ENCODE data around the gene KBTBD8. TPM values are rescaled to one million over a fixed set of nuclear protein-coding genes. Genes with fewer than 3 reads are reported as not detected.

The KBTBD8 gene
- total RNA-seq, 3 donors from 2014 or later = 0.96 to 1.6 (median 1.6) TPM

GRCh38 chr3:67031986-67032385 is 33.9 kb downstream of the KBTBD8 start:
- no peak overlapping the region for H3K4me3 ChIP-seq
- no peak for DNase-seq (ENCODE audit: low spot score in 2 of 2)
- no peaks in the 10 kb centered on the region for H3K4me1 ChIP-seq
- H3K36me3 ChIP-seq = no peaks in the 10 kb centered on the region
- H3K27me3 ChIP-seq = no peaks in the 10 kb centered on the region
- intact Hi-C loops (cut with DNase I; ENCODE audit: low total_unique reads) = no loop called here
- no peak for TF ChIP-seq POLR2AphosphoS5 (IDR thresholded peaks at IDR 0.05)
- TF ChIP-seq, protein P1, sequence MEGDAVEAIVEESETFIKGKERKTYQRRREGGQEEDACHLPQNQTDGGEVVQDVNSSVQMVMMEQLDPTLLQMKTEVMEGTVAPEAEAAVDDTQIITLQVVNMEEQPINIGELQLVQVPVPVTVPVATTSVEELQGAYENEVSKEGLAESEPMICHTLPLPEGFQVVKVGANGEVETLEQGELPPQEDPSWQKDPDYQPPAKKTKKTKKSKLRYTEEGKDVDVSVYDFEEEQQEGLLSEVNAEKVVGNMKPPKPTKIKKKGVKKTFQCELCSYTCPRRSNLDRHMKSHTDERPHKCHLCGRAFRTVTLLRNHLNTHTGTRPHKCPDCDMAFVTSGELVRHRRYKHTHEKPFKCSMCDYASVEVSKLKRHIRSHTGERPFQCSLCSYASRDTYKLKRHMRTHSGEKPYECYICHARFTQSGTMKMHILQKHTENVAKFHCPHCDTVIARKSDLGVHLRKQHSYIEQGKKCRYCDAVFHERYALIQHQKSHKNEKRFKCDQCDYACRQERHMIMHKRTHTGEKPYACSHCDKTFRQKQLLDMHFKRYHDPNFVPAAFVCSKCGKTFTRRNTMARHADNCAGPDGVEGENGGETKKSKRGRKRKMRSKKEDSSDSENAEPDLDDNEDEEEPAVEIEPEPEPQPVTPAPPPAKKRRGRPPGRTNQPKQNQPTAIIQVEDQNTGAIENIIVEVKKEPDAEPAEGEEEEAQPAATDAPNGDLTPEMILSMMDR (IDR thresholded peaks at IDR 0.05) = no peak
- no peak for TF ChIP-seq POLR2A (IDR thresholded peaks at IDR 0.05)
- H3K27ac ChIP-seq = no peak overlapping the region
- no peaks in the 10 kb centered on the region for H3K9me3 ChIP-seq

DNA sequence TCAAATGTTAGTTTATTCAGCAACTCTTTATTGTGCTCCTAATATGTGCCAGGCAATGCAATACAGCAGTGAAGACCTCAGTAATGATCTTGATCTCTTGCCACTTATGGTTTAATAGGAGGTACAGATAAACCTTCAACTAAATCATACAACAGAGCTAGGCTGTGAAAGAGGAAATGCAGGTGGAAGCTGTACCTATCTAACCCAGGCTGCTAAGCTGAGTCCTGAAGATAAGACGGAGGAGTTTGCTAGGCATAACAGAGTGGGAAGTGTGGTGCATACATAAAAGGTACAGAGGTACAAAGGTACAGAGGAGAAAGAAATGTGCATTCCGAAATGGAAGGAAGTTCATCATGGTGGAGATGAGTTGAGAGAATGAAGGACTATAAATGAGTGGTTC is 35.0 kb downstream of the KBTBD8 start:
- TF ChIP-seq POLR2A (IDR thresholded peaks at IDR 0.05) = no peak
- TF ChIP-seq, protein P1 (IDR thresholded peaks at IDR 0.05) = no peak
- no peaks in the 10 kb centered on the region for H3K27me3 ChIP-seq
- no peaks in the 10 kb centered on the region for H3K4me1 ChIP-seq
- no peak for DNase-seq (ENCODE audit: low spot score in 2 of 2)
- H3K9me3 ChIP-seq = no peaks in the 10 kb centered on the region
- H3K27ac ChIP-seq = no peak overlapping the region
- no peak overlapping the region for H3K4me3 ChIP-seq
- H3K36me3 ChIP-seq = no peaks in the 10 kb centered on the region
- intact Hi-C loops (cut with DNase I; ENCODE audit: low total_unique reads) = no loop called here

DNA sequence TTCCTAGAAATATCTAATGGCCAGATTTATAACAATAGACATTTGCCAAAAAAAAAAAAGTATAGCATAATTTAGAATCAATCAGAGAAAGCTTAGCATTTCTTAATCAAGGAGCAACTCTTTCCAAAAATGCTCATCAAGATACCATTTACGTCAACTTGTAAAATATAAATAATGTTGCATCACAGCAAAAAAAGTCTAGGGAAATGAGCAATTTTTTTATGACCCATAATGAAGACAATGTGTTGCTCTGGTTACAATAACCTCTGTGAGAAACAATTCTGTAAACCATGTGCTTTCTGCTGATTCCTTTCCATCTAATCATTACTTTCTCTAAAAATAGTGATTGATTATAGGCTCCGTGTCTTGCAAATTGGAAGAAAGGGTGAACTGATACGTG is 36.3 kb downstream of the KBTBD8 start:
- TF ChIP-seq POLR2A (IDR thresholded peaks at IDR 0.05) (no peak), POLR2AphosphoS5 (IDR thresholded peaks at IDR 0.05) (no peak)
- TF ChIP-seq, protein P1 (IDR thresholded peaks at IDR 0.05) = no peak
- intact Hi-C loops (cut with DNase I; ENCODE audit: low total_unique reads) = no loop called here
- H3K4me1 ChIP-seq = no peaks in the 10 kb centered on the region
- no peak overlapping the region for H3K4me3 ChIP-seq
- no peaks in the 10 kb centered on the region for H3K9me3 ChIP-seq
- H3K27ac ChIP-seq = no peak overlapping the region
- H3K36me3 ChIP-seq = no peaks in the 10 kb centered on the region
- H3K27me3 ChIP-seq = no peaks in the 10 kb centered on the region
- DNase-seq (ENCODE audit: low spot score in 2 of 2) = no peak

GRCh38 chr3:67037615-67038014 is 39.5 kb downstream of the KBTBD8 start:
- Histone ChIP-seq H3K4me1 (no peaks in the 10 kb centered on the region), H3K27ac (no peak overlapping the region), H3K4me3 (no peak overlapping the region), H3K36me3 (no peaks in the 10 kb centered on the region), H3K9me3 (no peaks in the 10 kb centered on the region), H3K27me3 (no peaks in the 10 kb centered on the region)
- no peak for DNase-seq (ENCODE audit: low spot score in 2 of 2)
- intact Hi-C loops (cut with DNase I; ENCODE audit: low total_unique reads) = no loop called here
- TF ChIP-seq, protein P1 (IDR thresholded peaks at IDR 0.05) = no peak
- TF ChIP-seq POLR2A (IDR thresholded peaks at IDR 0.05) (no peak), POLR2AphosphoS5 (IDR thresholded peaks at IDR 0.05) (no peak)

GRCh38 chr3:67044295-67044694 is 46.2 kb downstream of the KBTBD8 start:
- intact Hi-C loops (cut with DNase I; ENCODE audit: low total_unique reads) = no loop called here
- no peaks in the 10 kb centered on the region for H3K4me1 ChIP-seq
- TF ChIP-seq POLR2A (IDR thresholded peaks at IDR 0.05) = no peak
- no peak for TF ChIP-seq POLR2AphosphoS5 (IDR thresholded peaks at IDR 0.05)
- TF ChIP-seq, protein P1 (IDR thresholded peaks at IDR 0.05) = no peak
- H3K4me3 ChIP-seq = no peak overlapping the region
- H3K9me3 ChIP-seq = no peaks in the 10 kb centered on the region
- H3K27me3 ChIP-seq = no peaks in the 10 kb centered on the region
- H3K27ac ChIP-seq = no peak overlapping the region
- no peak for DNase-seq (ENCODE audit: low spot score in 2 of 2)
- H3K36me3 ChIP-seq = no peaks in the 10 kb centered on the region

All from breast epithelium (tissue), 4 donors.